Uterus (tissue), 4 donors: Measurements from ENCODE around the gene SYF2. TPM values are rescaled to one million over a fixed set of nuclear protein-coding genes. Genes with fewer than 3 reads are reported as not detected.
A peak's percentile ranks its signal among the peaks of the same experiment; 100 is the strongest.

Experiments
- DNase-seq, 2 donors: peaks; one replicate each; pipeline ENCODE4 v3.0.0-alpha.2; 2019 to 2020
- H3K27ac ChIP-seq, 2 donors: fragments of 200-600 bp; sonication (generic); 1 replicate in 1 of 2; 2 replicates in 1 of 2; pipeline ENCODE4 v1.5.1; 2016 to 2018
- H3K27me3 ChIP-seq, 2 donors: fragments of 200-600 bp; sonication (generic); one replicate each; pipeline ENCODE4 v1.5.1; 2018 to 2019; ENCODE audit warnings: control low read depth in 1 of 2
- H3K36me3 ChIP-seq, 2 donors: fragments of 200-600 bp; sonication (generic); one replicate each; pipeline ENCODE4 v1.5.1; 2019; ENCODE audit warnings: control low read depth in 1 of 2
- H3K4me1 ChIP-seq, 2 donors: fragments of 200-600 bp; sonication (generic); one replicate each; pipeline ENCODE4 v1.5.1; 2018 to 2019; ENCODE audit warnings: control low read depth in 1 of 2
- H3K4me3 ChIP-seq, 2 donors: fragments of 200-600 bp; sonication (generic); 1 replicate in 1 of 2; 2 replicates in 1 of 2; pipeline ENCODE4 v1.5.1; 2018 to 2019; ENCODE audit warnings: mild to moderate bottlenecking in 1 of 2
- H3K9me3 ChIP-seq, 2 donors: fragments of 200-600 bp; sonication (generic); one replicate each; pipeline ENCODE4 v1.5.1; 2019; ENCODE audit warnings: control low read depth in 1 of 2
- POLR2A ChIP-seq, 2 donors: fragments of 450-650 bp; IDR thresholded peaks; one replicate each; pipeline ENCODE4 v1.6.1; 2016; ENCODE audit warnings: antibody characterized with exemption in 2 of 2, mild to moderate bottlenecking in 1 of 2, moderate library complexity in 1 of 2
- intact Hi-C: fragments of 100-400 bp; cut with DNase I; formaldehyde crosslinking; loops from one replicate; pipeline ENCODE4 v1.15.1; 2023; ENCODE audit warnings: low total_unique reads
- total RNA-seq, 4 donors: library from RNA; depleted of rRNA in 3 of 4; stranded (reverse); fragments of >200 nt in 3 of 4; gene quantifications; one replicate each; pipeline versions ENCODE4 v1.1.0 to v1.2.4, GENCODE V29; 2014 to 2023
- TF ChIP-seq, protein P1 (sequence below), 4 experiments: fragments of 200-600 bp in 2 of 4; fragments of 450-650 bp in 2 of 4; sonication (generic) in 2 of 4; IDR thresholded peaks; one replicate each; pipeline ENCODE4 v1.5.1; 2016 to 2019; ENCODE audit warnings: antibody characterized with exemption in 4 of 4, mild to moderate bottlenecking in 2 of 4, moderate library complexity in 1 of 4
- donor health status: DM: yes; HTN: yes; CAD: no.

Gene SYF2
- total RNA-seq, 4 donors from 2014 or later, result 45.3 to 52.1 (median 47.9) TPM

DNA sequence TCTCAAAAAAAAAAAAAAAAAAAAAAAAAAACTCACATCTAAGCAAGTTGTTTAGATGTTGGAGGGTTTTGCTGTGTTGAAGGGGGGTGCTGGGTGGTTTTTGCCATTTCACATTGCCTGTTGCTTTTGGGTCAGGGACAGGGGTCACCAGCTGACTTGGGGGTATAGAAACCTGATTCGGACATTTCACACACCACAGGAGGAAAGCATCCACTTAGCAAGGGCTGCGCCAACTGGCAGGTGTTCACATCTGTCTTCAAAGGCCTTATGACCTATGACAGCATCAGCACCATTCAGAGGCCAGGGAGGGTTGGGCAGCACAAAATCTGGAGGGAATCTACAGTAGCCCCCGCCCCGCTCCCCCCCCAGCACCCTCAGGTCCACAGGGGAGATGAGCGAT, 45.2 kb downstream of the SYF2 start:
- intact Hi-C loops, result no loop called here
- no peak overlapping the region for H3K27ac ChIP-seq
- H3K4me3 ChIP-seq, result no peak overlapping the region
- no peaks in the 10 kb centered on the region for H3K27me3 ChIP-seq
- H3K4me1 ChIP-seq, result peaks cover 0 to 7% of the 10 kb centered on the region in 2 donors
- TF ChIP-seq POLR2A (IDR thresholded peaks at IDR 0.05), result no peak
- TF ChIP-seq, protein P1, sequence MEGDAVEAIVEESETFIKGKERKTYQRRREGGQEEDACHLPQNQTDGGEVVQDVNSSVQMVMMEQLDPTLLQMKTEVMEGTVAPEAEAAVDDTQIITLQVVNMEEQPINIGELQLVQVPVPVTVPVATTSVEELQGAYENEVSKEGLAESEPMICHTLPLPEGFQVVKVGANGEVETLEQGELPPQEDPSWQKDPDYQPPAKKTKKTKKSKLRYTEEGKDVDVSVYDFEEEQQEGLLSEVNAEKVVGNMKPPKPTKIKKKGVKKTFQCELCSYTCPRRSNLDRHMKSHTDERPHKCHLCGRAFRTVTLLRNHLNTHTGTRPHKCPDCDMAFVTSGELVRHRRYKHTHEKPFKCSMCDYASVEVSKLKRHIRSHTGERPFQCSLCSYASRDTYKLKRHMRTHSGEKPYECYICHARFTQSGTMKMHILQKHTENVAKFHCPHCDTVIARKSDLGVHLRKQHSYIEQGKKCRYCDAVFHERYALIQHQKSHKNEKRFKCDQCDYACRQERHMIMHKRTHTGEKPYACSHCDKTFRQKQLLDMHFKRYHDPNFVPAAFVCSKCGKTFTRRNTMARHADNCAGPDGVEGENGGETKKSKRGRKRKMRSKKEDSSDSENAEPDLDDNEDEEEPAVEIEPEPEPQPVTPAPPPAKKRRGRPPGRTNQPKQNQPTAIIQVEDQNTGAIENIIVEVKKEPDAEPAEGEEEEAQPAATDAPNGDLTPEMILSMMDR (IDR thresholded peaks at IDR 0.05), result no peak
- no peak for DNase-seq
- H3K9me3 ChIP-seq, result no peaks in the 10 kb centered on the region
- no peaks in the 10 kb centered on the region for H3K36me3 ChIP-seq

DNA sequence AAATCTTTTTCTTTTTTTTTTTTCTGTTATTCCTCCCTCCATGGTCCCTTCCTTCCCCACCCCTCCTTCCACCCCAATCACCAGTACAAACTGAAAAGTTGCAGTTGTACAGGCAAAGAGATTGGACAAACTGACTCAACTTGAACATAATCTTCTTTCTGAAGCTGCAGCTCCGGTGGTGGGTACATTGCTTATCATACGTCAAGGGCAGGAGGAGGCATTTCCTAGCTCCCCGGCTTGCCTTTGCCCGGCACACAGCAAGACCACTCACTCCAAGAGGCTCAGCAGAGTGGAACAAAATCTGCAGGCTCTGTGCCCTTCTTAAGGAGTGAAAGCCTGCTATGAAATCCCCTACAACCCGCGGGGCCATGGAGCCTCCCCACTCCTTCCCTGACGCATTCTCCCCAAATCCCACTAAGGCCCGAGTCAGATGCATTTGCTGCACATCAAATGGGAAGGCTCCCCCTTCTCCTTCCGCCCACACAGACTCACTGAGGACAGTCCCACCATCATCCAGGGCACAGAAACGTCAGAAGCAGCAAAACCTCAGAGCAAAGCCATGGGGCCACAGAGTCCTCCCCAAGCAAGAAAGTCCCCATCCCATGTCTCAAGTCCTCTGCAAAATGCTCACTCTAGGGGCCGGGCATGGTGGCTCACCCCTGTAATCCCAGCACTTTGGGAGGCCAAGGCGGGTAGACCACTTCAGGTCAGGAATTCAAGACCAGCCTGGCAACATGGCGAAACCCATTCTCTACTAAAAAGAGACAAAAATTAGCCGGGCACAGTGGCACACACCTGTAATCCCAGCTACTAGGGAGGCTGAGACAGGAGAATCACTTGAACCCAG, 45.9 kb downstream of the SYF2 start:
- H3K9me3 ChIP-seq, result no peaks in the 10 kb centered on the region
- intact Hi-C loops, result no loop called here
- no peak overlapping the region for H3K4me3 ChIP-seq
- H3K4me1 ChIP-seq, result peaks cover 0 to 7% of the 10 kb centered on the region in 2 donors
- no peaks in the 10 kb centered on the region for H3K36me3 ChIP-seq
- TF ChIP-seq, protein P1 (IDR thresholded peaks at IDR 0.05), result no peak
- no peak for TF ChIP-seq POLR2A (IDR thresholded peaks at IDR 0.05)
- H3K27ac ChIP-seq, result no peak overlapping the region
- H3K27me3 ChIP-seq, result no peaks in the 10 kb centered on the region
- DNase-seq, result no peak

DNA sequence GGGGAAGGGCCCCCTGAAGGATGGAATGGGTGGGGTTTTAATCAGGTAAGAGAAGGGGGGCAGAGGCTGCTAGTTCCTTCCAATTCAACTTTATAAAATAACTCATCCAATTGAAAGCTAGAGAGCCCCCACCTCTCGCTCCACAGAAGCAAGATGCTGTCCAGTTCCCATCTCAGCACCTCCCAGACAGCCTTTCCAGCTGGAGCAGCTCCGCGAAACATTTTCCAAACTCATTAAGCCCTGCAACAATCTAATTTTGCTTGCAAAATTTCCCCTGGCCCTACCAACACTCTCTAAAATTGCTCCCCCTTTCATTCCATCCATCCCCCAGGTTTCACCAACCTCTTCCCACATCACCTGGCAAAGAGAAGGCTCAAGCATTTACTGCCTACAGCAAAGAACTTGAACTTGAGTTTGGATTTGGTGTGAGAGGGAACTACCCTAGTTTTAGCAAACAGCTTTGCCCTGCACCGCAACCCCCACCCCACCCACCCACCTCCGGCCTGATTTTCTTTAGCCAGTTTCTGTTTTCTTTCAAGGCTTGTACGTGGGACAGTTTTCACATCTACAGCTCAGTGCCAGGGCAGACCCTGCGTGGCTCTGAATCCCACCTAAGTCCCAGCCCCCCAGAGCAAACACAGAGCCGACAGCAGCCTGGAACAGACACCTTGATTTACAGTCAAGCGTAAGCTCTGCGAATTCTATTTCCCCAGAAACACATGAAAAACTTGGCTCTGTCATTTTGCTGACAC, 46.7 kb downstream of the SYF2 start:
- Histone ChIP-seq H3K4me1 (peaks cover 0 to 7% of the 10 kb centered on the region in 2 donors), H3K9me3 (no peaks in the 10 kb centered on the region), H3K36me3 (no peaks in the 10 kb centered on the region), H3K4me3 (no peak overlapping the region), H3K27ac (no peak overlapping the region), H3K27me3 (no peaks in the 10 kb centered on the region)
- intact Hi-C loops, result no loop called here
- no peak for TF ChIP-seq POLR2A (IDR thresholded peaks at IDR 0.05)
- TF ChIP-seq, protein P1 (IDR thresholded peaks at IDR 0.05), result no peak
- DNase-seq, result peak in 1 of 2 donors; percentile 37

DNA sequence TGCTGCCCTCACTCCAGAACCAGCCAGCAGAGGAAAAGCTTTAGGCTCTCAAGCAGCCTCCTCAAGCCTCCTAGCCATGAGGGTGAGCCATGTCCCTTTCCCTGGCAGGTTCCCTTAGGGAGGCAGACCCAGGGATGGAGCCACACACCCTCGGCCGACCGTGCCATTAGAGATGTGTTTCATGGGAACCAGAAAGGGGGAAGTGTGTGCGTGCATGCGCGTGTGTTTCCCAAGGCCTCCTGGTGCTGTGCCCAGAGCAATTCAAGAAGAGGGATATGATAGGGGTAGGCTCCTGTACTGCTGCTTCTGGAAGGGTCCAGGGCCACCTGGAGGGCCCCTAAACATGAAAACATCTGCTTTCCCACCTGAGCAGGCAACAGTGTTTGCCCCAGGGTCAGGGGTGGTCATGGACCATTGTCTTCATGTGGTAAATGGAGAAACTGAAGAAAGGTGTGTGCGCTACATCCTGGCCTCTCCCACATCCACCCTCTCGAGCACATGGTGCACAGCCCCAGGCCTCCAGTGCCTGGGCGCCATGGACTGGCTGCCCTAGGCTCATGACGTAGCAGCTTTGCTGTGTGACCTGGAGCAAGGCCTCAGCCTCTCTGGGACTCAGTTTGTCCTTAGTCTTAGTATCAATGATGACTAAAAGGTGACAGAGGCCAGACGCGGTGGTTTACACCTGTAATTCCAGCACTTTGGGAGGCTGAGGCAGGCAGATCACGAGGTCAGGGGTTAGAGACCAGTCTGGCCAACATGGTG, 48.1 kb downstream of the SYF2 start:
- intact Hi-C loops, result no loop called here
- H3K4me3 ChIP-seq, result no peak overlapping the region
- TF ChIP-seq, protein P1 (IDR thresholded peaks at IDR 0.05), result no peak
- DNase-seq, result no peak
- H3K27me3 ChIP-seq, result no peaks in the 10 kb centered on the region
- H3K36me3 ChIP-seq, result no peaks in the 10 kb centered on the region
- no peak overlapping the region for H3K27ac ChIP-seq
- H3K9me3 ChIP-seq, result no peaks in the 10 kb centered on the region
- peaks cover 0 to 7% of the 10 kb centered on the region in 2 donors for H3K4me1 ChIP-seq
